ENCODE measurements around the gene XRCC4.
"Not testable (repeated sequence)": the region's sequence is repeated elsewhere in the genome, so short reads cannot be mapped to it uniquely, and the experiment has no call there.

The XRCC4 gene

DNA sequence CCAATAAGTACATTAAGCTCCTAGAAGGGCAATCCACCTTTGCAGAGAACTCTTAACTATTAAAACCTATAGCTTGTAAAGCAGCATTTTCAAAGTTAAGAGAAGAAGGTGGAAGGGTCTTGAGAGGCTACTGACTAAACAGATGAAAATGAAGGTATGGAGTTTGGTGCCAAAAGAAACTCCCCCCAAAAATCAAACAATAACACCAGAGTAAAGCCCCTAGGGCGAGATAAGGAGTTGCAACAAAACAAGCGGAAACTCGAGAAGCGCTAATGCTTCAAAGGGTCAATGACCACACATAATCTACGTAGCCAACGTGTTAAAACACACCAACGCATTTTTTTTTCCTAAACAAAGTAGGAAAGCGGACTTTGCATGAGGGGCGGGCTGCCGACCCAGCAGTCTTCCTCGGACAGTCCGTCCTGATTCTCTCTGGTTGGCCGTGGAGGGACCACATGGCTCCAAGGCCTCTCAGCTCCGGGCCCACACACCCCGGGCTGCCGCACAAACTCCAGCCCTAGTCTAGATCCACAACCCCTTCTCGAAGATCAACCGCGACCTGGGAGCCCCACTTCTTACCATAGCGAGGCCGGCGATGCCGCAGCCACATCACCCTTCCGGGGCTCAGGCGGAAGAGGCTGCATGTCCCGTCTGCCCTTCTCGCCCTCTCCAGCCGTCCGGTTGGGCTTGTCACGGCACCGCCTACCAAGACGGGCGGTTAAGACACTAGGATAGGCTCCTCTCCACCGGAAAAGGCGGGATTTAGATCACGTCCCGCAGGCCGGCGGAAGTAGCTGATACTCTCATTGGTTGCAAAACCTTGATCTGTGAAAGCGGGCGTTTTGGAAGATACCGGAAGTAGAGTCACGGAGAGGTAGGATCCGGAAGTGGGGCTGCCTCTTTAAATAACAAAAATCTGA, at the start of gene XRCC4, which contains the start of gene TMEM167A:
TSS of gene XRCC4 (plus strand) at position 806 of the 920 bp plus-strand sequence. CDS start 27,373 bp downstream, outside the sequence.
TSS of gene TMEM167A (minus strand) at position 653 of the 920 bp plus-strand sequence. CDS start at position 582, 71 bp downstream.
- DNase-seq: peak; percentile 97

DNA sequence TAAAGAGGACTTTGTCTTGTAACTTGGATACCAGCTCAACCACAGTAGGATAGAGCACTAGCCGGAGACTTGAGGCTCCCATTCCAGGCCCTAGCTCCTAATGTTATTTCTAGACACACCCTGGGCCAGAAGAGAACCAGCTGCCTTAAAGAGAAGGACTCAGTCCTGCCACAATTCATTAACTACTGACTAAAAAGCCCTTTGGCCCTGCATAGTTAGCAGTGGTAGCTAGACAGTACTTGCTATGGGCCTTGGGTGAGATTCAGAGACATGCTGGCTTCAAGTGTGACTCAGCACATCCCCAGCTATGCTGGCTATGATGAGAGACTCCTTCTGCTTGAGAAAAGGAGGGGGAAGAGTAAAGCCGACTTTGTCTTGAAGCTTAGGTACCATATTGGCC, 47.4 kb upstream of the XRCC4 start:
- no peak for DNase-seq

DNA sequence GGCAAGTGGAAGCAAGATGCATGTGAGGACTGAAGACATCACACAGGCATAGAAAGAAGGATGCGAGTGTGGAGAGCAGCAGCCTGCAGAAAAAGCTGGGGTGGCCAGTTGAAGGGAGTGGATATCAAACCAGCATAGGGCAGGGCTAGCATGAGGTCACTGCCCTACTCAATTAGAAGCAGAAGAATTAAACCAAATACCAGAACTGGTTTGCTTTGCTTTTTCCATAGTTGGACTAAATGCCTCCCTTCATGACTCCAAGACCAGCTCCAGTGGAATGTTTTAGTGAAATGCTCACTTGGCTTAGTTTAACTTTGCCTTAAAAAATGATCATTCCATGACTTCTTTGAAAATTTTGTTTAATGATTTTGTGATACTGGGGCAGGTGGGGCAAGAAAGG, 46.0 kb upstream of the XRCC4 start:
- no peak for DNase-seq

DNA sequence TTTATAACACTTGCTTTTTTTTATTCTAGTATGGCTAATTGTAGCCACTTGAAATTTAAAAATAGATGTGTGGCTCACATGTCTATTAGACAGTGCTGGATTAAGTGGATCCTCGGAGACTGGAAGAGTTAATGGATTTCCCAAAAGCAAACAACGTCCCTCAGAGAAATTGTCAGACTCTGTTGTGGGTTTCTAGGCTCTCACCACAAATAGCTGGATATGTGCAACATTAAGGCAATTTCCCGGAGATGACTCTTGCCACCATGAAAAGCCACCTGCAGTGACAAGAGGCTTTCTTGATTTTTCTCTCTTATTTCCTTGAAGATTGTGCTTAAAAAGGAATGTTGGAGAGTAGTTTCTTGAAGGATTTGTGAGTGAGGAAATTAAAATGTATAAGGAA, 43.3 kb upstream of the XRCC4 start:
- DNase-seq: no peak

GRCh38 chr5:83034528-83035207, 42.7 kb upstream of the XRCC4 start:
- DNase-seq: no peak

DNA sequence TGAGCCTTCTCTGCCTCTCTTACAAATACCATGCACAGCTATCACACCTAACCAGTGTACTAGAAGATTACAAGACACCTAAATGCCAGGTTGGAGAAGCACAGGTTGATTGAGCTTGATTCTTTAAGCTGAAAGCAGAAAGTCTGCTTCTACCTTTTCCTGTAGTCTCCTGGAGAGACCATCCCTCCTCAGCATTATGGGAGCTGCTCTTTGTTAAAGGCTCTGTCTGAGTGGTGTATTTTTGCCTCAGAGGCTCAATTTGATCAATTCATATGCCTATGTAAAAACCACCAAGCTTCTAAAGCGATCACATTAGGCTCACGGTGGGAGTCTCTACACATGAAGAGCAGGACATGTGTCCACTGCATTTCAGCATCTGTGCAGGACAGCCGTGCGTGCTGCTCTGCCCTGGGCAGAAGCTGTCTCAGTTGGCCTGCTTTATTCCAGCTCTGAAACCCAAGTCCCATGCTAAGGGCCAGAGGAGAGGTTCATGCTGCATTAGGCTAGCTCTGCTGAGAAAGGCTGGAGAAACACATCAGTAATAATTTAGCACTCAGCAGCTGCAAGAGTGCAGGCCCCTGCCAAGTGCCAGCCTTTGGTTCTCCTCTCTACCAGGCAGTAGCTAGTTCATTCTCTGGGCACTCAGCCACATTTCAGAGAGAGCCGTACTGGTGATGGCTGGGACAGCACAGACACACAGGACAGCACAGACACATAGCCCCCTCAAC, 41.8 kb upstream of the XRCC4 start:
- no peak for DNase-seq

- DNase-seq: no peak
Observed at GRCh38 chr5:83036991-83037575, 40.3 kb upstream of the XRCC4 start.

DNA sequence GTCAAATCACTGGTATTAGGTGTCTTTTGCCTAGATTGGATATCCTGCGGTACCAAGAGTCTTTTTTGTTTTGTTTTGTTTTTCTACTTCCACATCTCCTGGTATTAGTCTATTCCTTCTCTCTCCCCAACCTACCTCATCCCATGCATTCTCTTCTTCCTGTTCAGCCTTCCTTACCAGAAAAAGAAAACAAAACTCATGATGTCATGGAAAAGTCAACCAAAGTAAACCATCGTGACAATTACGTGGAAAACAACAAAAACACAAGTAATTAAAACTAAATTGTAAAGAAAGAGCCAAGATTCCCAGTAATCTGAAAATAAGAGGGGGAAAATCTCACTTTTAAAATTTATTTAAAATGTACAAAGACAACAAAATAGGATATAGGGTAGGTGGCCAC, 38.4 kb upstream of the XRCC4 start:
- DNase-seq: no peak

GRCh38 chr5:83042507-83042906, 34.8 kb upstream of the XRCC4 start:
- DNase-seq: no peak

DNA sequence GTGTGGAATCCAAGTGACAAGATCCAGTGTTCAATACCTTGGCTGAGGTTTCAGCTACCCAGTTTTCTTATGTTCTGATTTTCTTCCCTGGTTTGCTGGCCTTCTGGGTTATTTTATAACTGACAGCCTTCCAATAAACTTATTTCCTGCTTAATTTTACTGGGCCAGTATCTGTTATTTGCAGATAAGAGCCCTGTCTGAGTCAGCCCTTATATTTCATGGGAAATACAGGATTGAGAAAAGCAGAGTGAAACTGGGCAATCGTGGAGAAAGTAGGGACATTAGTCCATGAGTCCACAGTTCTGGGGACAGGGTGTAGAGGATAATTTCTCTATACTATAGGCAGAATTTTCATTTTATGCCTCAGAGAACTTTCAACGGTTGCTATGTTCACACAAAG, 32.4 kb upstream of the XRCC4 start:
- no peak for DNase-seq

DNA sequence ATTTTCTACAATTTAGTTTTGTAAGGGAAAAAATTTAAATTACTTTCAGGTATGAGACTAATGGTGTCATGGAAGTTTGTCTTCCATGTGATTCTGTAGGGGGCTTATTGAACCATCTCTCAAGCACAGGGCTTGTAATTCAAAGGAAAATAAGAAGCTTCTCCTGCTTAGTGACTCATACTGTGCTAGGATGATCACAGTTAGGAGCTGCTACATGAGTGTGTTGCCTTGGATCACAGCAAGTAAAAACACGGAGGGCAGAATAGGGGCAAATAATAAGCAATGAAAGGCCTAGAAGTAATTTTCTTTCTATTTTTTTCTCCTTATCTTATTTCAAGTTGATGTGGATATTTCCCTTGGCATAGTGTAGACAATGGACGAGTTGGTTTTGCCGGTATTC, 29.1 kb upstream of the XRCC4 start:
- DNase-seq: no peak

DNA sequence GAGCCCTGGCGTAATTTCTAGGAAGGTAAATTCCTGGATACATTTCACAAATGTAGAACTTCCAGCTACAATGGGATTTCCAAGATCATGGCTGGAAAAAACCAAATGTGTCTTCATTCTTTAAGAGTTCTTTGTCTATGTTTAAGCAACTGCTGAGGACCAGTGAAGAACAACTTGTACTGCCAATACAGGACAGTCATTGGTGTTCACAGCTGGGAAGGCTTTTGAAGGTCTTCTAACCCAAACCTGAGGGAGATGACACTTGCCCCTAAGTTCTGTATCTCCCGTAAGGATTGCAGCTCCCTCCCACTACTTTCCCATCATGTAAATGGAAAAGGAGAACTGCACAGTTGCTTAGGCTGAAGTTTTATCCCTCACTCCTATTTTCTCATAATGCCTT, 28.5 kb upstream of the XRCC4 start:
- DNase-seq: no peak

DNA sequence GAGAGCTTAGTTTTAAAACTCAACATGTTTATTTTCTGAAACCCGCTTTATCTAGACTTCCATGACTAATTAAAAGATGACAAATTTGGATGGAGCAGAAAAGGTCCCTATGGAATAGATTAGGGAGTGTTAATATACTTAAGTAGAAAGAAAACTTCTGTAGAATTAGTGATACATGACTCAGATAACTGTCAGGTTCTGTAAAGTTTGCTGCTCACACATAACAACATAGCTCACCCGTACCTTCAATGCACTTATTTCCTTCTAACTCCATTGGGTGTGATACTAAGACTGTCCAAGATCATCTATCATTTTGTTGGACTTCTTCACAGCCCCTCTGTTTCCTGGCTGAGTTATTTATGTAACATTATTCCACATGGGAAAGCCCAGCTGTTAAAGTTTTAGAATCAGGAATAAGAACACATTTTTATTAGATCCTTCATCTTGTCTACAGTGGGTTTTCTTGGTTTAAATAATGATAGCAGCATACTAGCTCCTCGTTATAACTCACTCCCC, 27.9 kb upstream of the XRCC4 start:
- DNase-seq: no peak

GRCh38 chr5:83050723-83051340, 26.5 kb upstream of the XRCC4 start:
- DNase-seq: no peak

GRCh38 chr5:83055166-83055565, 22.2 kb upstream of the XRCC4 start:
- no peak for DNase-seq

GRCh38 chr5:83058726-83059125, 18.6 kb upstream of the XRCC4 start:
- no peak for DNase-seq

- no peak for DNase-seq
Observed at GRCh38 chr5:83059341-83059740, 18.0 kb upstream of the XRCC4 start.

GRCh38 chr5:83066548-83067110, 10.7 kb upstream of the XRCC4 start:
- no peak for DNase-seq

GRCh38 chr5:83067377-83067776, 10.0 kb upstream of the XRCC4 start:
- not testable (repeated sequence) for DNase-seq

GRCh38 chr5:83069096-83069799, 8.1 kb upstream of the XRCC4 start:
- DNase-seq: no peak

All from NCI-H1048 (cell line).